ENCODE data around the gene ADGRV1. TPM values are rescaled to one million over a fixed set of nuclear protein-coding genes. Genes with fewer than 3 reads are reported as not detected.
A peak's percentile ranks its signal among the peaks of the same experiment; 100 is the strongest.

The ADGRV1 gene
- total and polyA plus RNA-seq, 2 experiments from 2014 or later: 15.5 to 19.6 TPM

DNA sequence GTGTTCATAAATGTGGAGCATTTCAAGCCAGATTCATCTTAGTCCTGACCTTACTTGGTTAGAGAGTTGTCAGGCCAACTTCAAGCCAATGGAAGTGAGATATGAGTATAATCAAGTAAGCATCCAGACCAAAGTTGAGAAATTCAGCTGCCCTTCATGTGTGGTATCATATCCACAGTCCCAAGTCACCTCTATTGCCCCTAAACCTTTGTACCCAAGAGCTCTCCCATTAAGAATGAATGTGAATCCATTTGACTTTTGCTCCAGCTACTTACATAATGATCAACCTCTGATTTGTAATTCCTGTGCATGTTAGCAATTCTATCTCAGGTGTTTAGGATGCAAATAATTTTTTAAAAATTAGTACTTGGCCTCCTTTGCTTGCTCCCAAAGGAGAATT lies 342.7 kb downstream of the ADGRV1 start:
- Histone ChIP-seq H3K4me1 (ENCODE audit: low read depth) (no peaks in the 10 kb centered on the region), H3K4me3 (no peak overlapping the region), H3K27me3 (no peaks in the 10 kb centered on the region), H3K9me3 (ENCODE audit: low read depth) (no peaks in the 10 kb centered on the region), H3K36me3 (no peaks in the 10 kb centered on the region), H3K27ac (no peak overlapping the region)
- no peak for DNase-seq (ENCODE audit: low read depth in 1 of 2, low spot score in 1 of 2)
- TF ChIP-seq, protein P1, sequence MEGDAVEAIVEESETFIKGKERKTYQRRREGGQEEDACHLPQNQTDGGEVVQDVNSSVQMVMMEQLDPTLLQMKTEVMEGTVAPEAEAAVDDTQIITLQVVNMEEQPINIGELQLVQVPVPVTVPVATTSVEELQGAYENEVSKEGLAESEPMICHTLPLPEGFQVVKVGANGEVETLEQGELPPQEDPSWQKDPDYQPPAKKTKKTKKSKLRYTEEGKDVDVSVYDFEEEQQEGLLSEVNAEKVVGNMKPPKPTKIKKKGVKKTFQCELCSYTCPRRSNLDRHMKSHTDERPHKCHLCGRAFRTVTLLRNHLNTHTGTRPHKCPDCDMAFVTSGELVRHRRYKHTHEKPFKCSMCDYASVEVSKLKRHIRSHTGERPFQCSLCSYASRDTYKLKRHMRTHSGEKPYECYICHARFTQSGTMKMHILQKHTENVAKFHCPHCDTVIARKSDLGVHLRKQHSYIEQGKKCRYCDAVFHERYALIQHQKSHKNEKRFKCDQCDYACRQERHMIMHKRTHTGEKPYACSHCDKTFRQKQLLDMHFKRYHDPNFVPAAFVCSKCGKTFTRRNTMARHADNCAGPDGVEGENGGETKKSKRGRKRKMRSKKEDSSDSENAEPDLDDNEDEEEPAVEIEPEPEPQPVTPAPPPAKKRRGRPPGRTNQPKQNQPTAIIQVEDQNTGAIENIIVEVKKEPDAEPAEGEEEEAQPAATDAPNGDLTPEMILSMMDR (IDR thresholded peaks at IDR 0.05; ENCODE audit: low read depth, low read length): no peak

DNA sequence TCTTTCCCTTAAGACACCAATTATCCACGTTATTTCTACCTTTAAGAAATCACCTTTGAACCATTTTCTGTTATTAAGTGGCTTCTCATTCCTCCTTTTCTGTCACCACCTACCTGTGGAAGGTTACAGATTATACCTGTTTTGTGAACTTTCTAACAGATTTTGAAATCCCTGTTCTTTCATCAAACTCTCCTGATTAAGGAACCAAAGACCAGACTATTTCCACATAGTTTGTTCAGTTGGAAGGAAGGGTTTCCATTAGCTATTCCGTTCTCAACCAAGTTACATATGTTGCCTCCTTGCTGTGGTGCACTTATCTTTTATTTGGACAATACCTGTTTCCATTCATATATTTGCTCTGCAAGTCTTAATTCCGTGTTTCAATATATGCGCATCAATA lies 343.6 kb downstream of the ADGRV1 start:
- no peaks in the 10 kb centered on the region for H3K27me3 ChIP-seq
- no peak overlapping the region for H3K27ac ChIP-seq
- DNase-seq (ENCODE audit: low read depth in 1 of 2, low spot score in 1 of 2): no peak
- no peaks in the 10 kb centered on the region for H3K36me3 ChIP-seq
- no peak overlapping the region for H3K4me3 ChIP-seq
- TF ChIP-seq, protein P1 (IDR thresholded peaks at IDR 0.05; ENCODE audit: low read depth, low read length): no peak
- H3K4me1 ChIP-seq (ENCODE audit: low read depth): no peaks in the 10 kb centered on the region
- H3K9me3 ChIP-seq (ENCODE audit: low read depth): no peaks in the 10 kb centered on the region

DNA sequence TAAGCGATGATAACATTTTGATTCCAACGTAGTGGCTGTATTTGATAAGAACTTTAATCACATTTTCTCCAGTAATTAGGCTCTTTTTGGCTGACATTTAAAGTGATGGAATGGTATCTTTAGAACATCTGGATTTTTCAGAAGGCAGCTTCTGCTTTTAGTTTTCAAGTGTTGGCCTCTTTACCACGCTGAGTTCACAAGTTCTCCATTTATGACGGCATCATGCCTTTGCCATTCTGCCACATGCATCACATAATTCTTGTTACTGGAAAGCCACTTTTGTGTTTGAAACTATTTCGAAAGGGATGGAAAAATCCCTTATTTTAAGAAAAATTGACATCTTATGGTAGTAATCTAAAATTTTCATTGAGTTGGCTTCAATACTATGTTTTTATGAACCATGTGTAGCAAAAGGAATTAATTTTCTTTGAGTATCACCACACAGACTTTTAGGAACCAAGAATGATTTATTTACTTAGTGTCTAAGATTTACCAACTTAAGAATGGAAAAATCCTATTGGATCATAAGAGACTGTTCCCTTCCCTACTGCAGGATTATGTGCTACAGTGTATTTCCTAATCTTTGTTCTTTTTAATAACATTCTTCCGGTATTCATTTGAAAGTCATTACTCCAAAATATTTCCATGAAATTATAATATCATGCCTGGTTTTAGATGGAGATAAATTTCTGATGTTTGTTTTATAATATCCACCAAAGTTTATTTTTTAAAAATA lies 344.2 kb downstream of the ADGRV1 start:
- no peaks in the 10 kb centered on the region for H3K36me3 ChIP-seq
- H3K4me3 ChIP-seq: no peak overlapping the region
- H3K9me3 ChIP-seq (ENCODE audit: low read depth): no peaks in the 10 kb centered on the region
- DNase-seq (ENCODE audit: low read depth in 1 of 2, low spot score in 1 of 2): no peak
- no peaks in the 10 kb centered on the region for H3K4me1 ChIP-seq (ENCODE audit: low read depth)
- H3K27ac ChIP-seq: no peak overlapping the region
- TF ChIP-seq, protein P1 (IDR thresholded peaks at IDR 0.05; ENCODE audit: low read depth, low read length): no peak
- H3K27me3 ChIP-seq: no peaks in the 10 kb centered on the region

DNA sequence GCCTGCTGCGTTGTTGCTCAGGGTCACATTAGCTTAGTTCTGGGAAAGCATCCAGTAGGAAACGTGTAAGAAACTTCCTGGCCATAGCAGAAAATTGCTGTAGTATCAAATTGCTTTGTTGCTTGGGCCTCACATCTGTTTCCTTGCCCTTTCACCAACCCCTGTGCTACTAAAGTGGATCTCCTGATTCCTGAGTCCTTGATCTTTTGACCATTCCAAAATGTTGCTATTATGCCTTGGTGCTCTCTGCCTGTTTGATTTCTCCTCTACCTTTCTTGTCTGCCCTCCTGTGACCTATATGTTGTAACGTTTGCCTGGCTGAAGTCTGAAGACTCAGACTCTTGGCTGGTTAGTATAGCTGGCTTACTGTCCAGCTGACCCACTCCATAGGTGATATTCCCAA lies 350.5 kb downstream of the ADGRV1 start:
- no peaks in the 10 kb centered on the region for H3K36me3 ChIP-seq
- no peak overlapping the region for H3K27ac ChIP-seq
- TF ChIP-seq, protein P1 (IDR thresholded peaks at IDR 0.05; ENCODE audit: low read depth, low read length): no peak
- H3K4me3 ChIP-seq: no peak overlapping the region
- peaks cover 6% of the 10 kb centered on the region for H3K4me1 ChIP-seq (ENCODE audit: low read depth)
- H3K27me3 ChIP-seq: no peaks in the 10 kb centered on the region
- peak in 1 of 2 donors; percentile 48 for DNase-seq (ENCODE audit: low read depth in 1 of 2, low spot score in 1 of 2)
- H3K9me3 ChIP-seq (ENCODE audit: low read depth): no peaks in the 10 kb centered on the region

DNA sequence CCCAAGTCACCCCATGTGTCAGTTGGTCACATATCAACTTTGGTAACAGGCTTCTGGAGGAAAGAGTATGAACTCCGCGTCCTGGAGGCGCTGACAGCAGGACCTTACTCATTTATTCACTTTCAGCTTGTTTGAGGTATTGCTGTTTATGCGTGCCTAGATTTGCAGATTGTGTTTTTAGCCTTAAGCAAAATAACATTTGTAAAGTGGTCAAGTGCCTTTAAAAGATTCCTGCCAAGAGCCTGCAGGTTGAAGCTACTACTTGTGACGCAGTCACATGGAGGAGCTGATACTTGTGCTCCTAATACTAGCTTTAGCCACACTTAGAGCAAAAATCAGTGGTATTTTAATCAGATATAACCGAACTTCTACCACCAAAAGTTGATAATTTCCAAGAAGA lies 351.3 kb downstream of the ADGRV1 start:
- no peak for DNase-seq (ENCODE audit: low read depth in 1 of 2, low spot score in 1 of 2)
- no peaks in the 10 kb centered on the region for H3K9me3 ChIP-seq (ENCODE audit: low read depth)
- H3K27ac ChIP-seq: no peak overlapping the region
- TF ChIP-seq, protein P1 (IDR thresholded peaks at IDR 0.05; ENCODE audit: low read depth, low read length): no peak
- H3K27me3 ChIP-seq: no peaks in the 10 kb centered on the region
- H3K4me1 ChIP-seq (ENCODE audit: low read depth): peaks cover 6% of the 10 kb centered on the region
- H3K4me3 ChIP-seq: no peak overlapping the region
- no peaks in the 10 kb centered on the region for H3K36me3 ChIP-seq
